Measurements from ENCODE around the gene CRK.
"Not testable (repeated sequence)": the region's sequence is repeated elsewhere in the genome, so short reads cannot be mapped to it uniquely, and the experiment has no call there.

The CRK gene

GRCh38 chr17:1462164-1463112 lies 6.4 kb upstream of the CRK start:
- no peak for DNase-seq

- no peak for DNase-seq
Observed at GRCh38 chr17:1461198-1461944, 5.3 kb upstream of the CRK start.

GRCh38 chr17:1460233-1460632 lies 4.2 kb upstream of the CRK start:
- DNase-seq = no peak

GRCh38 chr17:1455291-1455796 lies 688 bp downstream of the CRK start:
- peak; percentile 21 to 29 for DNase-seq

- DNase-seq = no peak
Observed at GRCh38 chr17:1454541-1454940, 1.5 kb downstream of the CRK start.

GRCh38 chr17:1453694-1454093 lies 2.3 kb downstream of the CRK start:
- not testable (repeated sequence) for DNase-seq

GRCh38 chr17:1452836-1453235 lies 3.2 kb downstream of the CRK start:
- DNase-seq = no peak

GRCh38 chr17:1450261-1450660 lies 5.8 kb downstream of the CRK start:
- not testable (repeated sequence) for DNase-seq

GRCh38 chr17:1449412-1449967 lies 6.5 kb downstream of the CRK start:
- no peak for DNase-seq

GRCh38 chr17:1447052-1447451 lies 9.0 kb downstream of the CRK start:
- no peak for DNase-seq

GRCh38 chr17:1446201-1446600 lies 9.8 kb downstream of the CRK start:
- no peak for DNase-seq

GRCh38 chr17:1445695-1446094 lies 10.3 kb downstream of the CRK start:
- DNase-seq = not testable (repeated sequence)

GRCh38 chr17:1442721-1443120 lies 13.3 kb downstream of the CRK start:
- not testable (repeated sequence) for DNase-seq

GRCh38 chr17:1442187-1442586 lies 13.8 kb downstream of the CRK start:
- DNase-seq = no peak

GRCh38 chr17:1440921-1441320 lies 15.1 kb downstream of the CRK start:
- no peak for DNase-seq

- no peak for DNase-seq
Observed at GRCh38 chr17:1438593-1439083, 17.4 kb downstream of the CRK start.

GRCh38 chr17:1435326-1435725 lies 20.7 kb downstream of the CRK start:
- DNase-seq = no peak

- DNase-seq = no peak
Observed at GRCh38 chr17:1434150-1434549, 21.9 kb downstream of the CRK start.

- no peak for DNase-seq
Observed at GRCh38 chr17:1431631-1432104, 24.4 kb downstream of the CRK start.

GRCh38 chr17:1423456-1424135 lies 32.4 kb downstream of the CRK start:
- DNase-seq = no peak

- DNase-seq = no peak
Observed at GRCh38 chr17:1422885-1423284, 33.1 kb downstream of the CRK start.

- no peak for DNase-seq
Observed at GRCh38 chr17:1421470-1421869, 34.6 kb downstream of the CRK start.

GRCh38 chr17:1420981-1421380 lies 35.1 kb downstream of the CRK start:
- DNase-seq = no peak
